ENCODE results near the gene VIPR2. TPM values are rescaled to one million over a fixed set of nuclear protein-coding genes. Genes with fewer than 3 reads are reported as not detected.

Gene VIPR2
- total and polyA plus RNA-seq, 10 donors: 0.41 to 1.4 (median 0.64) TPM

- H3K4me1 ChIP-seq: peaks cover 5 to 32% (median 8%) of the 10 kb centered on the region in 6 donors
- no peak overlapping the region for H3K4me3 ChIP-seq
- WGBS, 5 donors: 90 to 96% (median 93%) methylated on average over 18 of the region's 18 CpGs
- H3K27ac ChIP-seq: no peak overlapping the region
- TF ChIP-seq POLR2A (IDR thresholded peaks at IDR 0.05) (no peak), POLR2AphosphoS5 (IDR thresholded peaks at IDR 0.05) (no peak)
- TF ChIP-seq, protein P1, sequence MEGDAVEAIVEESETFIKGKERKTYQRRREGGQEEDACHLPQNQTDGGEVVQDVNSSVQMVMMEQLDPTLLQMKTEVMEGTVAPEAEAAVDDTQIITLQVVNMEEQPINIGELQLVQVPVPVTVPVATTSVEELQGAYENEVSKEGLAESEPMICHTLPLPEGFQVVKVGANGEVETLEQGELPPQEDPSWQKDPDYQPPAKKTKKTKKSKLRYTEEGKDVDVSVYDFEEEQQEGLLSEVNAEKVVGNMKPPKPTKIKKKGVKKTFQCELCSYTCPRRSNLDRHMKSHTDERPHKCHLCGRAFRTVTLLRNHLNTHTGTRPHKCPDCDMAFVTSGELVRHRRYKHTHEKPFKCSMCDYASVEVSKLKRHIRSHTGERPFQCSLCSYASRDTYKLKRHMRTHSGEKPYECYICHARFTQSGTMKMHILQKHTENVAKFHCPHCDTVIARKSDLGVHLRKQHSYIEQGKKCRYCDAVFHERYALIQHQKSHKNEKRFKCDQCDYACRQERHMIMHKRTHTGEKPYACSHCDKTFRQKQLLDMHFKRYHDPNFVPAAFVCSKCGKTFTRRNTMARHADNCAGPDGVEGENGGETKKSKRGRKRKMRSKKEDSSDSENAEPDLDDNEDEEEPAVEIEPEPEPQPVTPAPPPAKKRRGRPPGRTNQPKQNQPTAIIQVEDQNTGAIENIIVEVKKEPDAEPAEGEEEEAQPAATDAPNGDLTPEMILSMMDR (IDR thresholded peaks at IDR 0.05 in 8 of 11, conservative IDR thresholded peaks at IDR 0.05 in 3 of 11): no peak
- no peaks in the 10 kb centered on the region for H3K36me3 ChIP-seq
- H3K9me3 ChIP-seq: peaks cover 0 to 7% (median 0%) of the 10 kb centered on the region in 8 donors
- peaks cover 0 to under 1% (median 0%) of the 10 kb centered on the region in 7 donors for H3K27me3 ChIP-seq (replicated peaks in 1 of 7)
- intact Hi-C loops (cut with DNase I; ENCODE audit: low total_unique reads): no loop called here
- DNase-seq: no peak
Measured at GRCh38 chr7:159066816-159067575, 77.7 kb downstream of the VIPR2 start.

GRCh38 chr7:159065852-159066480, 78.7 kb downstream of the VIPR2 start:
- Histone ChIP-seq H3K4me1 (peaks cover 5 to 29% (median 8%) of the 10 kb centered on the region in 6 donors), H3K36me3 (no peaks in the 10 kb centered on the region), H3K27me3 (replicated peaks in 1 of 7) (peaks cover 0 to 9% (median 0%) of the 10 kb centered on the region in 7 donors), H3K27ac (no peak overlapping the region), H3K4me3 (no peak overlapping the region), H3K9me3 (peaks cover 0 to 7% (median 0%) of the 10 kb centered on the region in 8 donors)
- 87 to 94% (median 90%) methylated on average over 23 to 26 of the region's 26 CpGs for WGBS, 5 donors
- no peak for DNase-seq
- TF ChIP-seq POLR2A (IDR thresholded peaks at IDR 0.05) (no peak), POLR2AphosphoS5 (IDR thresholded peaks at IDR 0.05) (no peak)
- TF ChIP-seq, protein P1 (IDR thresholded peaks at IDR 0.05 in 8 of 11, conservative IDR thresholded peaks at IDR 0.05 in 3 of 11): no peak
- intact Hi-C loops (cut with DNase I; ENCODE audit: low total_unique reads): no loop called here

- no peak for DNase-seq
- peaks cover 4 to 19% (median 8%) of the 10 kb centered on the region in 6 donors for H3K4me1 ChIP-seq
- H3K27ac ChIP-seq: no peak overlapping the region
- H3K27me3 ChIP-seq (replicated peaks in 1 of 7): peaks cover 0 to 9% (median 0%) of the 10 kb centered on the region in 7 donors
- 84 to 92% (median 86%) methylated on average over 21 to 23 of the region's 23 CpGs for WGBS, 5 donors
- H3K9me3 ChIP-seq: peaks cover 0 to 7% (median 0%) of the 10 kb centered on the region in 8 donors
- TF ChIP-seq POLR2A (IDR thresholded peaks at IDR 0.05) (no peak), POLR2AphosphoS5 (IDR thresholded peaks at IDR 0.05) (no peak)
- TF ChIP-seq, protein P1 (IDR thresholded peaks at IDR 0.05 in 8 of 11, conservative IDR thresholded peaks at IDR 0.05 in 3 of 11): no peak
- no peak overlapping the region for H3K4me3 ChIP-seq
- no peaks in the 10 kb centered on the region for H3K36me3 ChIP-seq
- intact Hi-C loops (cut with DNase I; ENCODE audit: low total_unique reads): no loop called here
Measured at GRCh38 chr7:159064816-159065510, 79.7 kb downstream of the VIPR2 start.
